IMR-90 (cell line): ENCODE measurements around the gene PGPEP1.

Source experiments
- BHLHE40 ChIP-seq: fragments of 150-350 bp; IDR thresholded peaks from 2 replicates; pipeline ENCODE4 v1.6.1; 2016; ENCODE audit warnings: mild to moderate bottlenecking, low read depth, low read length
- CEBPB ChIP-seq: IDR thresholded peaks from 2 replicates; pipeline ENCODE4 v1.6.1; 2012; ENCODE audit warnings: low read depth, low read length, improper control_type of control experiment
- MAZ ChIP-seq: IDR thresholded peaks from 2 replicates; pipeline ENCODE4 v1.6.1; 2012; ENCODE audit warnings: low read depth, mild to moderate bottlenecking, low read length, improper control_type of control experiment, moderate library complexity, borderline replicate concordance
- MXI1 ChIP-seq: IDR thresholded peaks from 2 replicates; pipeline ENCODE4 v1.6.1; 2012; ENCODE audit warnings: low read depth, mild to moderate bottlenecking, low read length, moderate library complexity, borderline replicate concordance
- NFE2L2 ChIP-seq: fragments of 150-350 bp; IDR thresholded peaks from 2 replicates; pipeline ENCODE4 v1.6.1; 2016; ENCODE audit warnings: low read depth, mild to moderate bottlenecking, low read length
- POLR2A ChIP-seq: IDR thresholded peaks from 2 replicates; pipeline ENCODE4 v1.6.1; 2012; ENCODE audit warnings: mild to moderate bottlenecking, low read depth, low read length
- RAD21 ChIP-seq: IDR thresholded peaks from 2 replicates; pipeline ENCODE4 v1.6.1; 2012; ENCODE audit warnings: low read length, improper control_type of control experiment
- RFX5 ChIP-seq: IDR thresholded peaks from 2 replicates; pipeline ENCODE4 v1.8.0; 2012; ENCODE audit warnings: low read depth, mild to moderate bottlenecking, low read length, moderate library complexity
- TF ChIP-seq, protein P1 (sequence below): conservative IDR thresholded peaks from 2 replicates; pipeline ENCODE4 v1.5.1; 2012; ENCODE audit warnings: mild to moderate bottlenecking, low read depth, low read length, improper control_type of control experiment
- TF ChIP-seq, protein P2 (sequence below): fragments of 150-350 bp; IDR thresholded peaks from 2 replicates; pipeline ENCODE4 v1.6.1; 2017; ENCODE audit warnings: mild to moderate bottlenecking, antibody characterized with exemption, low read length, low read depth

GRCh38 chr19:18338541-18338940 is 1.9 kb upstream of the PGPEP1 start:
- TF ChIP-seq, protein P1, sequence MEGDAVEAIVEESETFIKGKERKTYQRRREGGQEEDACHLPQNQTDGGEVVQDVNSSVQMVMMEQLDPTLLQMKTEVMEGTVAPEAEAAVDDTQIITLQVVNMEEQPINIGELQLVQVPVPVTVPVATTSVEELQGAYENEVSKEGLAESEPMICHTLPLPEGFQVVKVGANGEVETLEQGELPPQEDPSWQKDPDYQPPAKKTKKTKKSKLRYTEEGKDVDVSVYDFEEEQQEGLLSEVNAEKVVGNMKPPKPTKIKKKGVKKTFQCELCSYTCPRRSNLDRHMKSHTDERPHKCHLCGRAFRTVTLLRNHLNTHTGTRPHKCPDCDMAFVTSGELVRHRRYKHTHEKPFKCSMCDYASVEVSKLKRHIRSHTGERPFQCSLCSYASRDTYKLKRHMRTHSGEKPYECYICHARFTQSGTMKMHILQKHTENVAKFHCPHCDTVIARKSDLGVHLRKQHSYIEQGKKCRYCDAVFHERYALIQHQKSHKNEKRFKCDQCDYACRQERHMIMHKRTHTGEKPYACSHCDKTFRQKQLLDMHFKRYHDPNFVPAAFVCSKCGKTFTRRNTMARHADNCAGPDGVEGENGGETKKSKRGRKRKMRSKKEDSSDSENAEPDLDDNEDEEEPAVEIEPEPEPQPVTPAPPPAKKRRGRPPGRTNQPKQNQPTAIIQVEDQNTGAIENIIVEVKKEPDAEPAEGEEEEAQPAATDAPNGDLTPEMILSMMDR, result no peak
- TF ChIP-seq RFX5, result no peak
- no peak for TF ChIP-seq MAZ
- TF ChIP-seq NFE2L2, result no peak
- TF ChIP-seq RAD21, result no peak
- no peak for TF ChIP-seq POLR2A
- no peak for TF ChIP-seq MXI1
- no peak for TF ChIP-seq CEBPB
- no peak for TF ChIP-seq BHLHE40
- TF ChIP-seq, protein P2, sequence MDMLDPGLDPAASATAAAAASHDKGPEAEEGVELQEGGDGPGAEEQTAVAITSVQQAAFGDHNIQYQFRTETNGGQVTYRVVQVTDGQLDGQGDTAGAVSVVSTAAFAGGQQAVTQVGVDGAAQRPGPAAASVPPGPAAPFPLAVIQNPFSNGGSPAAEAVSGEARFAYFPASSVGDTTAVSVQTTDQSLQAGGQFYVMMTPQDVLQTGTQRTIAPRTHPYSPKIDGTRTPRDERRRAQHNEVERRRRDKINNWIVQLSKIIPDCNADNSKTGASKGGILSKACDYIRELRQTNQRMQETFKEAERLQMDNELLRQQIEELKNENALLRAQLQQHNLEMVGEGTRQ, result no peak
